ENCODE results near the gene SLC15A3. TPM values are rescaled to one million over a fixed set of nuclear protein-coding genes. Genes with fewer than 3 reads are reported as not detected.

The SLC15A3 gene
- total and polyA plus RNA-seq, 2 donors (not counting 1 experiment from before 2014, with no cell fraction given): 10.5 to 29.9 TPM

DNA sequence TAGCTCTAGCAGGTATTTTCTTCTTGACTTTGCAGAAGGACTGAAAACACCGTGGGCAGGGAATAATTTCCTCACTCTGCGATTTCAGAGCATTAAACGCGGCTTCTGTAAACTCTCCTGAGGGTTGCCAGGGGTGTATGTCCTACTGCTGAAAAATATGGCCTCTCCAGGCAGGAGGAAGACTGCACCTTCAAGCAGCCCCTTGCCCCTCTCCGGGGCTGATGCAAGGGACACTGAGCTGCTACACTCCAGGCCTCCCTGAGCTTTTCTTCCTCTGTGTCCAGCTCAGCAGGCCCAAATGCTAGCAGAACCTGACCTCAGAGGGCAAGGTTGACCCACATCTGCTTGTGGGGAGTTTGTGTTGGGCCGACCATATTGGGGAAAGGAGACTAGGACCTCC lies 21.7 kb upstream of the SLC15A3 start:
- Histone ChIP-seq H2AFZ (ENCODE audit: low read length) (no peak overlapping the region), H4K20me1 (ENCODE audit: control insufficient read depth, extremely low read depth, insufficient read depth, low read length) (no peaks in the 10 kb centered on the region), H3K27ac (ENCODE audit: insufficient read depth, low read length) (no peak overlapping the region), H3K79me2 (ENCODE audit: control insufficient read depth, insufficient read depth, low read length) (no peaks in the 10 kb centered on the region), H3K9me3 (ENCODE audit: control insufficient read depth, insufficient read depth, low read depth, low read length) (no peaks in the 10 kb centered on the region), H3K9ac (ENCODE audit: insufficient read depth, low read length) (no peak overlapping the region), H3K27me3 (ENCODE audit: control insufficient read depth, insufficient read depth, low read length) (no peaks in the 10 kb centered on the region), H3K4me1 (ENCODE audit: control insufficient read depth, extremely low read depth, insufficient read depth, low read length) (no peaks in the 10 kb centered on the region), H3K36me3 (ENCODE audit: control insufficient read depth, insufficient read depth, low read length) (no peaks in the 10 kb centered on the region), H3K4me2 (ENCODE audit: extremely low read depth, insufficient read depth, low read length) (no peak overlapping the region), H3K4me3 (replicated peaks in 1 of 4; ENCODE audit: control extremely low read depth in 1 of 4, insufficient read depth in 1 of 4, low read depth in 3 of 4, low read length in 4 of 4) (no peak overlapping the region)
- no peak for TF ChIP-seq EZH2 (IDR thresholded peaks at IDR 0.05; ENCODE audit: low read length, missing control alignments)
- TF ChIP-seq, protein P1, sequence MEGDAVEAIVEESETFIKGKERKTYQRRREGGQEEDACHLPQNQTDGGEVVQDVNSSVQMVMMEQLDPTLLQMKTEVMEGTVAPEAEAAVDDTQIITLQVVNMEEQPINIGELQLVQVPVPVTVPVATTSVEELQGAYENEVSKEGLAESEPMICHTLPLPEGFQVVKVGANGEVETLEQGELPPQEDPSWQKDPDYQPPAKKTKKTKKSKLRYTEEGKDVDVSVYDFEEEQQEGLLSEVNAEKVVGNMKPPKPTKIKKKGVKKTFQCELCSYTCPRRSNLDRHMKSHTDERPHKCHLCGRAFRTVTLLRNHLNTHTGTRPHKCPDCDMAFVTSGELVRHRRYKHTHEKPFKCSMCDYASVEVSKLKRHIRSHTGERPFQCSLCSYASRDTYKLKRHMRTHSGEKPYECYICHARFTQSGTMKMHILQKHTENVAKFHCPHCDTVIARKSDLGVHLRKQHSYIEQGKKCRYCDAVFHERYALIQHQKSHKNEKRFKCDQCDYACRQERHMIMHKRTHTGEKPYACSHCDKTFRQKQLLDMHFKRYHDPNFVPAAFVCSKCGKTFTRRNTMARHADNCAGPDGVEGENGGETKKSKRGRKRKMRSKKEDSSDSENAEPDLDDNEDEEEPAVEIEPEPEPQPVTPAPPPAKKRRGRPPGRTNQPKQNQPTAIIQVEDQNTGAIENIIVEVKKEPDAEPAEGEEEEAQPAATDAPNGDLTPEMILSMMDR (conservative IDR thresholded peaks at IDR 0.05 in 1 of 2, IDR thresholded peaks at IDR 0.05 in 1 of 2; ENCODE audit: low read depth in 1 of 2, low read length in 2 of 2): no peak
- DNase-seq (ENCODE audit: low read depth in 2 of 2): no peak

DNA sequence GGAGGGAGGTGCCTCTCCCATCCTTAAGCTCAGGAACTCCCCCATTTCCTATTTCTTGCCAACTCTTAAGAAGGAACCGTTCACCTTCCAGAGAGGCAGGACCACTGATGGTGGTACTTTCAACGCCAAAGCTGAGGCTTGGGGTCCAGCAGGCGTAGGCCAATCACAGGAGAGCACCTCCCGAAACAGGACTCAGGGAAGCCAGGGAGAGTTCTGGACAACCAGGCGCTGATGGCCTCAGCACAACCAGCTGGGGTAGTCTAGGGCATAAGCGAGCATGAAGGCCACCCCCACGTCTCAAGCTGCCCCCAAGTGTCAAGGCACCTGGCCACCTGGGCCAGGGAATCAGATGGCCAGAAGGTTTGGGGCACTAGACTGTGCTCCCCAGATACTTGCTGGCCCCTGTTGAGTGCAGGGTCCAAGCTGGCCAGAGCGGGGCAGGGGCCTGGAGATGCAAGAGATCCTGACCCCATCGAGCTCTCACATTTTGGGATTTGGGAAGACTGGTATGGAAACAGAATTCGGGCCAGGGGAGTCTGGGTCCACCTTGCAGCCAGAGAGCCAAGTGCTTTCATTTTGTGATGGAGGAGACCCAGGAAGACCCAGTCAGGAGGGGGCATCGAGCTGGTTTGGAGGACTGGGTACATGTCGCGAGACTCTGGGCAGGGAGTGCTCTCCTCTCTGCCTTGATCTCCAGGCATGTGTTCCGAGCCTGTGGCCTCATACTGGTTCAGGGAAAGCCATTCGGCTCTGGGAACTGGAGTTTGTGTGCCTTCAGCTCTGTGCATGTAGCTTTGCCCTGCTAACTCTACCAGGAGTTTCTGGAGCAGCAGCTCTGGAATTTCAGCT lies 20.4 kb upstream of the SLC15A3 start:
- no peak for DNase-seq (ENCODE audit: low read depth in 2 of 2)
- no peak overlapping the region for H3K9ac ChIP-seq (ENCODE audit: insufficient read depth, low read length)
- H3K27ac ChIP-seq (ENCODE audit: insufficient read depth, low read length): no peak overlapping the region
- H2AFZ ChIP-seq (ENCODE audit: low read length): no peak overlapping the region
- no peaks in the 10 kb centered on the region for H3K9me3 ChIP-seq (ENCODE audit: control insufficient read depth, insufficient read depth, low read depth, low read length)
- H3K4me1 ChIP-seq (ENCODE audit: control insufficient read depth, extremely low read depth, insufficient read depth, low read length): no peaks in the 10 kb centered on the region
- TF ChIP-seq, protein P1 (conservative IDR thresholded peaks at IDR 0.05 in 1 of 2, IDR thresholded peaks at IDR 0.05 in 1 of 2; ENCODE audit: low read depth in 1 of 2, low read length in 2 of 2): no peak
- no peak for TF ChIP-seq EZH2 (IDR thresholded peaks at IDR 0.05; ENCODE audit: low read length, missing control alignments)
- H3K4me2 ChIP-seq (ENCODE audit: extremely low read depth, insufficient read depth, low read length): no peak overlapping the region
- H3K4me3 ChIP-seq (replicated peaks in 1 of 4; ENCODE audit: control extremely low read depth in 1 of 4, insufficient read depth in 1 of 4, low read depth in 3 of 4, low read length in 4 of 4): no peak overlapping the region
- H4K20me1 ChIP-seq (ENCODE audit: control insufficient read depth, extremely low read depth, insufficient read depth, low read length): no peaks in the 10 kb centered on the region
- no peaks in the 10 kb centered on the region for H3K79me2 ChIP-seq (ENCODE audit: control insufficient read depth, insufficient read depth, low read length)
- no peaks in the 10 kb centered on the region for H3K27me3 ChIP-seq (ENCODE audit: control insufficient read depth, insufficient read depth, low read length)
- H3K36me3 ChIP-seq (ENCODE audit: control insufficient read depth, insufficient read depth, low read length): no peaks in the 10 kb centered on the region

DNA sequence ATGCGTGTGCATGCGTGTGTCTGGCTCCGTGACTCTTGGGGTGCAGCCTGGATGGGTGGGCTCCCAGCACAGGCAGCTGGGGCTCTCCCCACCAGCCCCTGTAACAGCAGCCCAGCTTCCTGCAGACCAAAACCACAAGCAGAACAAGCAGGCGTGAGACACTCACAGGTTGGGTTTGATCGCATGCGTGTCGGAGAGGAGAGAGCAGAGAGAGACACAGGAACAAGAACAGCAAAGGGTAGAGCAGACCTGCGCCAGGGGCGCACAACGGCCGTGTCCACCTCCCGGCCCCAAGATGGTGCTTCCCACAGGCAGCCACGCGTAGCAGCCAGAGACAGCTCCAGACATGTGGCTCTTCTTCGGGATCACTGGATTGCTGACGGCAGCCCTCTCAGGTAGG lies 19.5 kb upstream of the SLC15A3 start, which contains the start of gene CD6:
Gene CD6 (plus strand): TSS at position 161 of the 400 bp plus-strand sequence. CDS start 186 bp downstream, at position 347.
- Histone ChIP-seq H3K36me3 (ENCODE audit: control insufficient read depth, insufficient read depth, low read length) (no peaks in the 10 kb centered on the region), H2AFZ (ENCODE audit: low read length) (no peak within 1 kb of the TSS), H3K4me1 (ENCODE audit: control insufficient read depth, extremely low read depth, insufficient read depth, low read length) (no peaks in the 10 kb centered on the region), H3K79me2 (ENCODE audit: control insufficient read depth, insufficient read depth, low read length) (no peaks in the 10 kb centered on the region), H3K27me3 (ENCODE audit: control insufficient read depth, insufficient read depth, low read length) (peaks cover 3% of the 10 kb centered on the region), H3K9ac (ENCODE audit: insufficient read depth, low read length) (no peak within 1 kb of the TSS), H3K4me2 (ENCODE audit: extremely low read depth, insufficient read depth, low read length) (no peak within 1 kb of the TSS), H4K20me1 (ENCODE audit: control insufficient read depth, extremely low read depth, insufficient read depth, low read length) (no peaks in the 10 kb centered on the region), H3K27ac (ENCODE audit: insufficient read depth, low read length) (no peak within 1 kb of the TSS), H3K9me3 (ENCODE audit: control insufficient read depth, insufficient read depth, low read depth, low read length) (no peaks in the 10 kb centered on the region), H3K4me3 (replicated peaks in 1 of 4; ENCODE audit: control extremely low read depth in 1 of 4, insufficient read depth in 1 of 4, low read depth in 3 of 4, low read length in 4 of 4) (no peak within 1 kb of the TSS)
- TF ChIP-seq EZH2 (IDR thresholded peaks at IDR 0.05; ENCODE audit: low read length, missing control alignments): no peak
- TF ChIP-seq, protein P1 (conservative IDR thresholded peaks at IDR 0.05 in 1 of 2, IDR thresholded peaks at IDR 0.05 in 1 of 2; ENCODE audit: low read depth in 1 of 2, low read length in 2 of 2): no peak
- no peak for DNase-seq (ENCODE audit: low read depth in 2 of 2)
